GM12878 (cell line): ENCODE measurements around the gene LRWD1. TPM values are rescaled to one million over a fixed set of nuclear protein-coding genes. Genes with fewer than 3 reads are reported as not detected.
A peak's percentile ranks its signal among the peaks of the same experiment; 100 is the strongest.

Experiments
- BRCA1 ChIP-seq: IDR thresholded peaks from 2 replicates; pipeline ENCODE4 v1.6.1; 2011; ENCODE audit warnings: low read depth, low read length, improper control_type of control experiment
- CBX5 ChIP-seq: sonication (generic); IDR thresholded peaks from 2 replicates; pipeline ENCODE4 v1.6.1; 2016; ENCODE audit warnings: low read depth, moderate library complexity, mild to moderate bottlenecking, inconsistent platforms
- CHD2 ChIP-seq: IDR thresholded peaks from 2 replicates; pipeline ENCODE4 v1.6.1; 2011; ENCODE audit warnings: low read depth, low read length, improper control_type of control experiment, borderline replicate concordance
- CTCF ChIP-seq, 3 experiments: IDR thresholded peaks in 2 of 3; conservative IDR thresholded peaks in 1 of 3; 2 replicates each; pipeline ENCODE4 v1.5.1; 2011; ENCODE audit warnings: low read depth in 3 of 3, low read length in 3 of 3, mild to moderate bottlenecking in 3 of 3, control low read depth in 2 of 3, moderate library complexity in 2 of 3, inconsistent platforms in 1 of 3, mixed read lengths in 1 of 3; ENCODE audit not compliant: control insufficient read depth in 2 of 3, insufficient read depth in 1 of 3; ENCODE audit errors: extremely low read depth in 1 of 3
- ELK1 ChIP-seq: IDR thresholded peaks from 2 replicates; pipeline ENCODE4 v1.6.1; 2012; ENCODE audit warnings: low read depth, low read length, improper control_type of control experiment
- EZH2 ChIP-seq: IDR thresholded peaks from 2 replicates; pipeline ENCODE4 v1.6.1; 2012; ENCODE audit warnings: low read depth, mild to moderate bottlenecking, control low read depth, inconsistent platforms, low read length, borderline replicate concordance; ENCODE audit not compliant: control insufficient read depth
- FOXK2 ChIP-seq: fragments of 450-650 bp; IDR thresholded peaks from 2 replicates; pipeline ENCODE4 v1.6.1; 2017; ENCODE audit warnings: mild to moderate bottlenecking, moderate library complexity
- HDGF ChIP-seq: fragments of 450-650 bp; IDR thresholded peaks from 2 replicates; pipeline ENCODE4 v1.6.1; 2016; ENCODE audit warnings: antibody characterized with exemption
- JUND ChIP-seq: IDR thresholded peaks from 2 replicates; pipeline ENCODE4 v1.6.1; 2012; ENCODE audit warnings: low read depth, mild to moderate bottlenecking, low read length, improper control_type of control experiment, moderate library complexity
- MAX ChIP-seq: IDR thresholded peaks from 2 replicates; pipeline ENCODE4 v1.6.1; 2012; ENCODE audit warnings: low read depth, low read length, improper control_type of control experiment
- MXI1 ChIP-seq: fragments of 150-350 bp; IDR thresholded peaks from 2 replicates; pipeline ENCODE4 v1.6.1; 2011; ENCODE audit warnings: low read depth, mild to moderate bottlenecking, inconsistent platforms, low read length, improper control_type of control experiment
- NKRF ChIP-seq: fragments of 450-650 bp; conservative IDR thresholded peaks from 2 replicates; pipeline ENCODE4 v1.6.1; 2017; ENCODE audit warnings: mild to moderate bottlenecking, moderate library complexity
- NR2F1 ChIP-seq: fragments of 450-650 bp; conservative IDR thresholded peaks from 2 replicates; pipeline ENCODE4 v1.6.1; 2017; ENCODE audit warnings: mild to moderate bottlenecking
- PML ChIP-seq: IDR thresholded peaks from 2 replicates; pipeline ENCODE4 v1.6.1; 2012; ENCODE audit warnings: low read length, inconsistent platforms
- POLR2AphosphoS2 ChIP-seq: IDR thresholded peaks from 2 replicates; pipeline ENCODE4 v1.6.1; 2011; ENCODE audit warnings: low read depth, mild to moderate bottlenecking, low read length, improper control_type of control experiment, moderate library complexity
- POU2F2 ChIP-seq: IDR thresholded peaks from 3 replicates; pipeline ENCODE4 v1.6.1; 2011; ENCODE audit warnings: low read depth, mild to moderate bottlenecking, low read length, borderline replicate concordance
- RB1 ChIP-seq: fragments of 450-650 bp; formaldehyde crosslinking; IDR thresholded peaks from 2 replicates; pipeline ENCODE4 v1.6.1; 2017; ENCODE audit warnings: mild to moderate bottlenecking, borderline replicate concordance
- RBBP5 ChIP-seq: fragments of 200-600 bp; sonication (generic); conservative IDR thresholded peaks from 2 replicates; pipeline ENCODE4 v1.6.1; 2016
- TAF1 ChIP-seq: IDR thresholded peaks from 2 replicates; pipeline ENCODE4 v1.6.1; 2011; ENCODE audit warnings: mild to moderate bottlenecking, low read depth, low read length, borderline replicate concordance
- TCF3 ChIP-seq: IDR thresholded peaks from 2 replicates; pipeline ENCODE4 v1.6.1; 2012; ENCODE audit warnings: low read depth, mild to moderate bottlenecking, low read length, borderline replicate concordance; ENCODE audit not compliant: insufficient read depth
- USF1 ChIP-seq: IDR thresholded peaks from 2 replicates; pipeline ENCODE4 v1.6.1; 2011; ENCODE audit warnings: borderline replicate concordance, low read depth, mild to moderate bottlenecking, moderate library complexity, mixed read lengths, low read length; ENCODE audit not compliant: insufficient read depth; ENCODE audit errors: extremely low read length
- ZNF207 ChIP-seq: fragments of 450-650 bp; IDR thresholded peaks from 2 replicates; pipeline ENCODE4 v1.6.1; 2014; ENCODE audit warnings: antibody characterized with exemption, mild to moderate bottlenecking, borderline replicate concordance
- ZNF274 ChIP-seq: IDR thresholded peaks from one replicate; pipeline ENCODE4 v1.8.0; 2011; ENCODE audit not compliant: insufficient read length, insufficient read depth
- polyA plus RNA-seq, 11 experiments: library from polyadenylated mRNA; depleted of rRNA in 4 of 11; unstranded in 6 of 11; stranded (reverse) in 5 of 11; fragments of >200 nt; fragmentation: Nextera tagmentation in 4 of 11; fragmentation: Illumina TruSeq in 1 of 11; extraction: Ambion mirVana in 4 of 11; extraction: Trizol in 1 of 11; gene quantifications; 1 replicate in 1 of 11; 2 replicates in 10 of 11; pipeline versions ENCODE4 v1.2.1 to v1.2.3, GENCODE V29; 2011 to 2016; ENCODE audit warnings: inconsistent platforms in 2 of 11, missing spikeins in 2 of 11, low read depth in 1 of 11
- total RNA-seq, 4 experiments: library from RNA; depleted of rRNA in 3 of 4; stranded (reverse); fragments of >200 nt in 3 of 4; fragmentation: Illumina TruSeq in 1 of 4; extraction: Trizol in 1 of 4; gene quantifications; 2 replicates each; pipeline versions ENCODE4 v1.2.1 to v1.2.3, GENCODE V29; 2013 to 2021

LRWD1 gene
- total and polyA plus RNA-seq, 10 of the 15 experiments (the other 5 are each of a cell fraction or from before 2014, with no cell fraction given) = 0.40 to 64.4 (median 26.1) TPM

GRCh38 chr7:102464577-102465280, at the start of gene LRWD1, which contains the start of gene ALKBH4 (continued):
- peak; percentile 88 for TF ChIP-seq MAX
- peak; percentile 77; the same call in 1 of the 2 replicates for TF ChIP-seq TAF1
- no peak for TF ChIP-seq FOXK2
- TF ChIP-seq ELK1 = peak; percentile 98
- TF ChIP-seq PML = peak; percentile 70; the same call in 1 of the 2 replicates
- TF ChIP-seq NR2F1 = peak; percentile 79; the same call in 1 of the 2 replicates
- 0 out of 2 replicates have a peak, but pooled peaks have one; percentile 16 for TF ChIP-seq BRCA1
- TF ChIP-seq CHD2 = peak; percentile 53
- 0 out of 2 replicates have a peak, but pooled peaks have one; percentile 65 for TF ChIP-seq HDGF
- TF ChIP-seq RB1 = 0 out of 2 replicates have a peak, but pooled peaks have one; percentile 29
- 0 out of 2 replicates have a peak, but pooled peaks have one; percentile 76 for TF ChIP-seq ZNF207
- TF ChIP-seq EZH2 = no peak
- TF ChIP-seq CBX5 = 0 out of 2 replicates have a peak, but pooled peaks have one; percentile 45
- TF ChIP-seq TCF3 = 0 out of 2 replicates have a peak, but pooled peaks have one; percentile 43
- TF ChIP-seq POLR2AphosphoS2 = 0 out of 2 replicates have a peak, but pooled peaks have one; percentile 33
- peak in 2 of 3 experiments; percentile 12 to 38; a peak in 4 of 6 replicates for TF ChIP-seq CTCF (IDR thresholded peaks at IDR 0.05 in 2 of 3, conservative IDR thresholded peaks at IDR 0.05 in 1 of 3; ENCODE audit: control insufficient read depth in 2 of 3, extremely low read depth in 1 of 3, insufficient read depth in 1 of 3, low read depth in 3 of 3, low read length in 3 of 3)
- no peak for TF ChIP-seq ZNF274
- peak; percentile 37; the same call in 1 of the 3 replicates for TF ChIP-seq POU2F2
- TF ChIP-seq NKRF = peak; percentile 90
- TF ChIP-seq MXI1 = peak; percentile 94
- no peak for TF ChIP-seq JUND
- TF ChIP-seq RBBP5 = no peak
- TF ChIP-seq USF1 = peak; percentile 66
